CD4-positive, alpha-beta memory T cell (primary cell): Measurements from ENCODE around the gene RMND1. TPM values are rescaled to one million over a fixed set of nuclear protein-coding genes. Genes with fewer than 3 reads are reported as not detected.

Experiments used
- polyA plus RNA-seq, 2 donors: library from polyadenylated mRNA; unstranded; fragments of 300-500 nt; fragmentation: Illumina TruSeq; gene quantifications; one replicate each; pipeline ENCODE4 v1.2.3, GENCODE V29; 2021
- total RNA-seq, 2 experiments: library from RNA; stranded (reverse); gene quantifications; one replicate each; pipeline ENCODE4 v1.2.3, GENCODE V29; 2021

Gene RMND1
- total and polyA plus RNA-seq, 4 experiments from 2014 or later = 6.3 to 17.5 (median 15.0) TPM

Other genes starting within 250 kb of the RMND1 start
- gene AKAP12, start 212.2 kb downstream of the RMND1 start, total RNA-seq = 1 to 10 TPM in 1 of 2 experiments, under 1 TPM in 1; 0.96 to 1.1 TPM
- not detected for gene AKAP12, start 212.2 kb downstream of the RMND1 start, polyA plus RNA-seq
- 10 to 100 TPM; 27.9 to 29.5 TPM for gene ZBTB2, start 60.6 kb downstream of the RMND1 start, total RNA-seq
- gene ZBTB2, start 60.6 kb downstream of the RMND1 start, polyA plus RNA-seq = 10 to 100 TPM; 19.6 to 25.5 TPM
- gene CCDC170, start 41.9 kb upstream of the RMND1 start, total RNA-seq = under 1 TPM in 1 of 2 experiments, not detected in 1; 0.23 TPM
- gene CCDC170, start 41.9 kb upstream of the RMND1 start, polyA plus RNA-seq = under 1 TPM in 1 of 2 donors, not detected in 1; 0.11 TPM